ENCODE data around the gene P2RX6. TPM values are rescaled to one million over a fixed set of nuclear protein-coding genes. Genes with fewer than 3 reads are reported as not detected.

P2RX6 gene
- total RNA-seq, 1 donor from 2014 or later: not detected

DNA sequence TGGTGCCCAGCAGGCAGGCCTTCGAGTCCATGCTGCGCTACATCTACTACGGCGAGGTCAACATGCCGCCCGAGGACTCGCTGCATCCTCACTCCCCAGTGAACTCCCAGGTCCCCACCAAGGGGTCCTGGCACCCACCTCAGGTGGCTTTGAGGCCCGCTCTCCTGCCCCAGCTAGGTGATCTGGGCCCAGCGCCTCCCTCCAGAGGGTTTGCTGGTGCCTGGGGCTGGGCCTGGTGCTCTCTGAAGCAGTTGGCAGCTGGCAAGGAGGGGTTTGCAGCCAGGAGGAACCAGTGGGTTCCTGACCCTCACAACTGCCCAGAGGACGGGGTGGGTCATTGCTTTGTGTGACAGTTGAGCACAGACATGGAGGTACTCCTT, 18.9 kb upstream of the P2RX6 start:
- no peak for TF ChIP-seq CTCF (IDR thresholded peaks at IDR 0.05; ENCODE audit: insufficient read depth, low read length, poor library complexity, severe bottlenecking)
- no peak for DNase-seq (ENCODE audit: low read depth)
- Histone ChIP-seq H3K36me3 (ENCODE audit: control insufficient read depth, insufficient read depth, low read length) (peaks cover 5% of the 10 kb centered on the region), H3K4me3 (ENCODE audit: low read depth, low read length) (no peak overlapping the region), H3K27me3 (ENCODE audit: control insufficient read depth, insufficient read depth, low read length) (no peaks in the 10 kb centered on the region)

DNA sequence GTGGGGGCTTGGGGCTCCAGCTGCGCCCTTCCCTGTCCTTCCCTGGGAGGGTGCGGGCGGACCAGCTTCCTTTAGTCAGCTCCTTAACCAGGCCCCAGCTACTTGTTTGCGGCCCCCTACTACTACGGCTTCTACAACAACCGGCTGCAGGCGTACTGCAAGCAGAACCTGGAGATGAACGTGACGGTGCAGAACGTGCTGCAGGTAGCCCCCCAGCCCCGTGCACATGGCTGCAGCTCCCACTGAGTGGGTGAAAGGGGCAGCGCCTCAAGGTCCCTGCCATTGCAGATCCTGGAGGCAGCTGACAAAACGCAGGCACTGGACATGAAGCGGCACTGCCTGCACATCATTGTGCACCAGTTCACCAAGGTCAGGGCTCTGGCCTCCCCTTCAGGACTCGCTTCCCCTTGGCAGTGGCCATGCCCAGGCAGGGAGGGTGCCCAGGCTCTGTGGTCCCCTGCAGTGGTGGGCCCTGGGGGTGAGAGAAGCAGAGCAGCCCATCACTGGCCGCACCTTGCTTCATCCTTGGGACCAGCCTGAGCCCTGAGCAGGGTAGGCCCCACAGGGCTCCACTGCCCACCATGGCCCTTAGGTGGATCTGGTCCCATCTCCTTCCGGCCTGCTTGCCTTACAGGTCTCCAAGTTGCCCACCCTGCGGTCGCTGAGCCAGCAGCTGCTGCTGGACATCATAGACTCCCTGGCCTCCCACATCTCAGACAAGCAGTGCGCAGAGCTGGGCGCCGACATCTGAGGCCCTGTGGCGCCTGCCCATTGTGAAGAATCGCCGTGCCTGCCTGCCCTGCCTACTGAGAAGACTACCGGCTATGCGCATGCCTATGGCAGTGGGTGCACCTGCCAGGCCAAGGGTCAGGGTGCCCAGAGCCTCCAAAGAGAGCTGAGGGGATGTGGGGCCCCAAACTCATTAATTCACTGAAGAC, 18.1 kb upstream of the P2RX6 start:
- H3K36me3 ChIP-seq (ENCODE audit: control insufficient read depth, insufficient read depth, low read length): peaks cover 5% of the 10 kb centered on the region
- no peaks in the 10 kb centered on the region for H3K27me3 ChIP-seq (ENCODE audit: control insufficient read depth, insufficient read depth, low read length)
- DNase-seq (ENCODE audit: low read depth): no peak
- no peak for TF ChIP-seq CTCF (IDR thresholded peaks at IDR 0.05; ENCODE audit: insufficient read depth, low read length, poor library complexity, severe bottlenecking)
- H3K4me3 ChIP-seq (ENCODE audit: low read depth, low read length): no peak overlapping the region

- peaks cover 5% of the 10 kb centered on the region for H3K36me3 ChIP-seq (ENCODE audit: control insufficient read depth, insufficient read depth, low read length)
- DNase-seq (ENCODE audit: low read depth): no peak
- no peaks in the 10 kb centered on the region for H3K27me3 ChIP-seq (ENCODE audit: control insufficient read depth, insufficient read depth, low read length)
- TF ChIP-seq CTCF (IDR thresholded peaks at IDR 0.05; ENCODE audit: insufficient read depth, low read length, poor library complexity, severe bottlenecking): no peak
- no peak overlapping the region for H3K4me3 ChIP-seq (ENCODE audit: low read depth, low read length)
Observed at GRCh38 chr22:20997536-20998257, 17.3 kb upstream of the P2RX6 start.

- Histone ChIP-seq H3K4me3 (ENCODE audit: low read depth, low read length) (no peak overlapping the region), H3K27me3 (ENCODE audit: control insufficient read depth, insufficient read depth, low read length) (no peaks in the 10 kb centered on the region), H3K36me3 (ENCODE audit: control insufficient read depth, insufficient read depth, low read length) (peaks cover 5% of the 10 kb centered on the region)
- TF ChIP-seq CTCF (IDR thresholded peaks at IDR 0.05; ENCODE audit: insufficient read depth, low read length, poor library complexity, severe bottlenecking): no peak
- no peak for DNase-seq (ENCODE audit: low read depth)
Observed at GRCh38 chr22:20998411-20999336, 16.3 kb upstream of the P2RX6 start.

DNA sequence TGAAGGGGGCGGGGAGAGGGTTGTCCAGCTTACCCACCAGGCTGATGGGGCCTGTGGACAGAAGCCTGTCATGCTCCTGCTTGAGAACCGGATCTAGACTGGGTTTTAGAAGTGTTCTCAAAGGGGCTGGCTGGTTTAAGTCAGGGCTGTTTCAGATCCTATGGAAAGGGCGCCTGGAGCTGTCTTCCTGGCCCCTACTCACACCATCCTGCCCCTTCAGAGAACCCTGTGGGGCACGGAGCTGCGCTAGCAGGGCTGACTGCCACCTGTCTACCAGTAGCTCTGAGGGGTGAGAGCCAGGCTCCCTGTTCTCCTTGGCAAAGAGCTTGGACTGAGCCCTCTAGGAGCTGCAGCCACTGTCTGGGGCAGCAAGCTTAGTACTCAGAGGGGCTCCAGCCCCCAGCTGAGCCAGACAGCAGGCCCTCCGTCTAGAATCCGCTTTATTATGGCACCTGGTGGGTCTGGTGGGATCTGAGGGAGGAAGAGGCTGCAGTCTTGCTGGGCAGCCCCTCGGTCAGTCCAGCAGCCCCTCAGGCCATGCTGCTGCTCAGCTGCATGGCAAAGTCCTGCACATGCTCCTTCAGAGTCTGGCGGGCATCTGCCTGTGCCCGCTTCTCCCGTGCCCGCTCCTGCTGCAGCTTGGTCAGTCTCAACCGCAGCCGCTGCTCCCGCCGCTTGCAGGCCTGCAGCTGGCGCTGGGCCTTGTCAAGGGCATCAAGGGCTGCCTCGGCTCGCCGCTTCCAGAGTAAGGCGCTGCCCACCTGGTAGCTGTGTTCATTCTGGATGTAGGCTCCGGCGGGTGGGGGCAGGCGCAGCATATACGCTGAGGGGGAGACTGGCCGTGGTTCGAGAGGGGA, 15.4 kb upstream of the P2RX6 start:
- Histone ChIP-seq H3K36me3 (ENCODE audit: control insufficient read depth, insufficient read depth, low read length) (peaks cover 5% of the 10 kb centered on the region), H3K4me3 (ENCODE audit: low read depth, low read length) (no peak overlapping the region)

More for the DNA sequence above, 15.4 kb upstream of the P2RX6 start:
- H3K27me3 ChIP-seq (ENCODE audit: control insufficient read depth, insufficient read depth, low read length): no peaks in the 10 kb centered on the region
- no peak for TF ChIP-seq CTCF (IDR thresholded peaks at IDR 0.05; ENCODE audit: insufficient read depth, low read length, poor library complexity, severe bottlenecking)
- no peak for DNase-seq (ENCODE audit: low read depth)
